Measurements from ENCODE around the gene INSC. TPM values are rescaled to one million over a fixed set of nuclear protein-coding genes. Genes with fewer than 3 reads are reported as not detected.

The INSC gene
- total RNA-seq, 1 experiment from 2014 or later, result not detected

DNA sequence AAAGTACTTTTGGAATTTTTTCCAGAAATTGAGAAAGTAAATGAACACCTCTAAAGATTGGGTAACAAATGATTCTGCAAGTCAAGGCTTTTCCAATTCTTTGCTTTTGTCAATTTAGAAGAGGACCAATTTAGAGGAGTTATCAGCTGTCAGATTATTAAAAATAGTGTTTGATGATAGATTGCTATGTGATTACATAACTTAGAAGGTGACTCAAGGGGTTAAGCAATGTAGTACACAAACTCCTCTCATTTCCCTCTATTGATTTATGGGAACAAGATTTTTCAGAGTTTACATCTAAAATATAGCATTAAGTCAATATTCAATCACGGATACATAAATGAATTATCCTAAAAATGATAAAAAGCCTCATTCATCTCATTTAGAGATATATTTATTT, 70.3 kb downstream of the INSC start:
- no peak for DNase-seq (ENCODE audit: low spot score)

GRCh38 chr11:15186146-15186545, 71.4 kb downstream of the INSC start:
- no peak for DNase-seq (ENCODE audit: low spot score)

GRCh38 chr11:15189189-15189588, 74.5 kb downstream of the INSC start:
- DNase-seq (ENCODE audit: low spot score), result no peak

DNA sequence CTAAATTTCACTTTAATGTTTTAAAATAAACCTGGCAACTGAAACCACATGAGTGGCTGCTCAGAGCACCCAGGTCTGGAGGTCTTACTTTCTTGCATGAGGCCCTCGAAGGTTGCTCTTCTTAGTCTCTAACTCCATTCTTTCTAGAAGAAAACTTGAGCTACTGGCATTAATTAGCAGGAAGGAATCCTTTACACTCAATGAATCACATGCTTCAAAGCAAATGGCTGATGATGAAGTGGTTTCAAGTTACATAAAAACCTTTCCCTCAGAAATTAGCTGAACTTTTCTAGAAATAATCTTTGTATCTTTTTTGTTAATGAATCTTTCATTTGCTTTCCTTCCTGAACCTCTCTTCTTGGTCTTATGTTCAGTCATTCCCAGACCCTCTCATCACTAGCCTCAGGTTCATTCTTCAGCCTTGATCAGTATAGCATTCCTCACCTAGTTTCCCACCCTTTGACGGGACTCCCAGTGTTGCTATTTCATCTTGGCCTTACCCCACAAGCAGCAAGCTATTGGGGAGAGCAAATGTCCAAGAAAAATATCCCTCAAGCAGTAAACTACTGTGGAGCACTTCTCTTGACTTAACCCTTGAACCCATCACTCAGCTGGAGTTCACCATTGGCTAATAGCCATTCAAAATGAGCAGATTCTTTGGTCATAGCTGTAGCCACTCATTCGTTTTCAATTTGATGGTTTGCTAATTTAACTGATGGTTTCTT, 75.1 kb downstream of the INSC start:
- no peak for DNase-seq (ENCODE audit: low spot score)

GRCh38 chr11:15190611-15191010, 75.9 kb downstream of the INSC start:
- DNase-seq (ENCODE audit: low spot score), result no peak

GRCh38 chr11:15192005-15192556, 77.4 kb downstream of the INSC start:
- no peak for DNase-seq (ENCODE audit: low spot score)

DNA sequence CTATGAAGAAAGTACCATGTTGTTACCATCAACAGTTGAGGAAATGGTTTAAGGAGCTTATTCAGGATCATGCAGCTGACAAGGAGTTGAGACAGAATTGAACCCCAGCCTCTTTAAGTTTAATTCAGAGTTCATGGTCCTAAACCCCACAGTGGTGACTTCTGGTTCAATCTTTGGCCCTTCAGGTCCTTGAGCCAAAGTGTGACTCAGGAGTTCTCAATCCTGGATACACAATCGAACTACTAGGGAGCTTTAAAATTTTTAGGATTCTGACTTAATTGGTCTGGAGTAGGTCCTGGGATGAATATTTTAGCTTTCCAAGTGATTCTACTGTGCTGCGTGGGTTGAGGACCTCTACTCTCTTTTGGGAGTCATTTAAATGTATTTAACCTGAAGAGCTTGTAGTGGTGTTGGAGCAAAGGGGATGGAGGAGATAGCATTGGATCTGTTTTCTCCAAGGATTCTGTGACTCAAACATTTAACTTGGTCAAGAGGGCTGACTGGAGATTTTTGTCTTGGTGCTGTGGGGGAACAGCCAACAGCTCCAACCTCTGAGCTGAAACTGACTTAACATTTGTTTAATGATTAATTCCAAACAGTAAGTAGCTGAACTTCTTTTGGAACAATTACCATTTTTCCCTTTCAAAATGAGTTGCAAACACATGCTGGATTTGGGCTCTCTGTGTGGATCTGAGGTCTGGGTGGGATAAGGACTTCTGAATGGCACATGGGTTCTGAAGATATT, 80.1 kb downstream of the INSC start:
- no peak for DNase-seq (ENCODE audit: low spot score)

GRCh38 chr11:15195454-15196200, 80.9 kb downstream of the INSC start:
- DNase-seq (ENCODE audit: low spot score), result no peak

GRCh38 chr11:15196704-15197103, 82.0 kb downstream of the INSC start:
- no peak for DNase-seq (ENCODE audit: low spot score)

GRCh38 chr11:15197696-15198095, 83.0 kb downstream of the INSC start:
- no peak for DNase-seq (ENCODE audit: low spot score)

DNA sequence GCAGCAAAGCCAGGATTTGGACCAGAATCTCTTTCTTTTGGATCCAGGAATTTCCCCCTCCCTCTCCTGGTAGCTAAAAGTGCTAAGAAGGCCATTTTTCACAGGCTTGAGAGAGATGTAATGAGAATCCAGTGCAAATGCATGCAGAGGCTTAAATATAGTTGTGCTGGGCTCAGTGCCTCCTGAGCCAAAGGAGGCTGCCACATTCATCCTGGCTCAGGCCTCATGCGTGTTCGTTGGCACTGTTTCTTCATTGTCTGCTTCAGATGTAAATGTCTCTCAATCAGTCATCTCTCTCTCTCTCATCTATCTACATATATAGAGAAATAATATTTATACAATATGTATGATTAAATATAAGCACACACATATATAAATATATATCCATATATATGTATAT, 83.6 kb downstream of the INSC start:
- no peak for DNase-seq (ENCODE audit: low spot score)

DNA sequence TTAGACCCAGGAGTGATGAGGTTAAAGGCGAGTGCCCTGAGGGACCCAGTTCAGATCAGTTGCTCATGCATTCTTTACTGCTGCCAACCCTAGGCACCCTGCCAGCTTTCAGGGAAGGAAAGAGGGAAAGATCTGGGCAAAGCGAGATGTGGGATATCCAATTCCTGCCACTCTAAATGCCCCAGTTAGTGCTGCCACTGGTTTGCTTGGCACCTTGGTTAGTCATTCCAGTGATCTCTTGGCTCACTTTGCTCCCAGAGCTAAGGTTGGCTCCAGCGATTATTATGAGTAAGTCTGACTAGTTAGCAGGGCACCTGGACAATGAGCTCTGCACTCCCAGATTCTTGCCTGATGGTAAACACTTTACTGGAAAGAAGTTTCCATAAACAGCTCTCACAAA, 85.0 kb downstream of the INSC start:
- DNase-seq (ENCODE audit: low spot score), result no peak

DNA sequence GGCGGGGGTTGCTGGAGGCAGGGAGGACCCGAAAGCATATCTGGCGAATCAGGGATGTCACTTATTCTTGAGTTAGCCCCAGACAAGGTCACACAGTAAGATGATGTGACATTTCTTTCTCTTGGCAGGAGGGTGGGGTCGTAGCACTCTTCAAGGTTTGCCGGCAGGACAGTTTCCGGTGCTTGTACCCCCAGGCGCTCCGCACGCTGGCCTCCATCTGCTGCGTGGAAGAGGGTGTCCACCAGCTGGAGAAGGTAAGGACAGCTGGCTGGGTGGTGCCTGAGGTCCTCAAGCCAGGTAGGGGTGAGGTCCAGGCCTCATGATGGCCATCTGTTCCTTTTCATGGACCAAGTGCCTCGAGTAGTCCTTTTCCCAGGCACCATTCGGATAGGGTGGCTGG, 86.0 kb downstream of the INSC start:
- DNase-seq (ENCODE audit: low spot score), result no peak

- no peak for DNase-seq (ENCODE audit: low spot score)
These were observed 86.9 kb downstream of the INSC start for GRCh38 chr11:15201586-15201985.

GRCh38 chr11:15202626-15203025, 87.9 kb downstream of the INSC start:
- no peak for DNase-seq (ENCODE audit: low spot score)

DNA sequence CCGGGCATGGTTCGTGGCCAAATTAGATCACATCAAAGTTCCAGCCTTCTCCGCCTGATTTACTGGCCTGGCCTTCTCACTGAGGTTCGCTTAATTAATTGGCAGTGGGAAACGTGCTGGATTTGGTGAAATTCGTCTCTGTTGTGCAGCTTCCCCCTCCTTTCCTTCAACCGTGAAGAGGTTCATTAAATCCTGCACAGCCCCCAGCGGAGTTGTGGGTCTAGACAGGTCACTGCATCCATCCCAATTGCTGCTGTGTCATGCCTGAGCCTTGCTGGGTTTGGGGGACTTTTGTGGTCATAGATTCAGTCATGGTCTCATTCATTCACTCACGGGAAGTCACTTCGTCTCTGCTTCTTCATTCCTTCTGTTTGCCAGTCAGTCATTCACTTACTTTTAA, 90.0 kb downstream of the INSC start:
- no peak for DNase-seq (ENCODE audit: low spot score)

DNA sequence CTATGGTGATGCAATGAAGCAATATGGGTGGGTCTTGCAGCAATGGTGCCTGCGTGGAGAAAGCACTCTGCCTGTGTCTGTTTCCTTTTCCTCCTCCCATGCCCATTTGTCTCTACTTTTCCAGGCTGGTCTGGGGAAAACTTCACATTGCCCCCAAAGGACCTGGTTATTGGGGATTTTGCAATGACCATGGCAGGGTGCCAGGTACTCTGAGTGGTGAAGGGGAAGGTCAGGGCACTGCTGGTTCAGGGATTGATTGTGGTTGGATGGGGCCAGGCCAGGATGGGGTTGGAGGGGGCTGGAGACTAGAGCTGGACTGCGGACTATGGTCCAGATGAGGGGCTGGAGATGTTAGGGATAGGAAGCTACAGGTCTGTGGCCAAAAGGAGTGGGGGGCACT, 92.1 kb downstream of the INSC start:
- DNase-seq (ENCODE audit: low spot score), result no peak

DNA sequence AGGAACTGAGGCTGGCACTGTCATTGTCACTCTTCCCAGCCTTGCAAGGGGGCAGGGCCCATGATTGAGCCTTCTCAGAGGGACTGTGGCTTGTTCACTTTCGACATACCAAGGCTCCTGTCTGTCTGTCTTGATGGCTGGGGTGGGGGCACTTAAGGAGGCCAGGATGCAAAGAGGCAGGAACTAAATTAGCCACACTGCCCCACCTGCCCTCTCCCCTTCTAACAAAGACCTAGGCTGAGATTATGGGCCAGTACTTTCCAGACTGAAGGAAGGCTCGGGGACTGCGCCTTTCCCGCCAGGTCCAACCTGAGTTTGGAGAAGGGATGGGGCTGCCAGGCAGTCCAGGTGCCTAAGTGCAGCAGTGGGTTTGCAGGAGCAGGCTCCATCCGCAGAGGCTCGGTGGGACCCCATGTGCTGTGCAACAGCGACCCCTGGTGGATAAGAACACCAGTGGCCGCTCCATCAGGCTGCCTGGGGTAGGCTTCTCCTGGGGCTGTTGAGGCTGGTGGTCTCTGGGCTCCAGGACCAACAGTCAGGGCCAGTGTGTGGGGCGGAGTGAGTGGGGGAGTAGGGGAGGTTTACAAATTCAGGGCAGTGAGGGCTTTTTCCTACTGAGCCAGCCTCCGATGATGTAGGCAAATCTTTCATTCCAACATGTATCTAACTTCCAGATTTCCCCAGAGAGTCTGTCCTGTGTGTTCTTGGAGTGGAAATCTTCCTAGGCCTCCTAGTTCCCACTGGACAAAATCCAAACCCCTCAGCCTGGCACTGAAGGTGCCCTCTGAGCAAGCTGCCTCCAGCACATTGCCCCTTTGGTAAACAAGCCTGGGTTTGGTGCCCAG, 93.9 kb downstream of the INSC start:
- peak; percentile 3 for DNase-seq (ENCODE audit: low spot score)

GRCh38 chr11:15212876-15213275, 98.2 kb downstream of the INSC start:
- DNase-seq (ENCODE audit: low spot score), result no peak

DNA sequence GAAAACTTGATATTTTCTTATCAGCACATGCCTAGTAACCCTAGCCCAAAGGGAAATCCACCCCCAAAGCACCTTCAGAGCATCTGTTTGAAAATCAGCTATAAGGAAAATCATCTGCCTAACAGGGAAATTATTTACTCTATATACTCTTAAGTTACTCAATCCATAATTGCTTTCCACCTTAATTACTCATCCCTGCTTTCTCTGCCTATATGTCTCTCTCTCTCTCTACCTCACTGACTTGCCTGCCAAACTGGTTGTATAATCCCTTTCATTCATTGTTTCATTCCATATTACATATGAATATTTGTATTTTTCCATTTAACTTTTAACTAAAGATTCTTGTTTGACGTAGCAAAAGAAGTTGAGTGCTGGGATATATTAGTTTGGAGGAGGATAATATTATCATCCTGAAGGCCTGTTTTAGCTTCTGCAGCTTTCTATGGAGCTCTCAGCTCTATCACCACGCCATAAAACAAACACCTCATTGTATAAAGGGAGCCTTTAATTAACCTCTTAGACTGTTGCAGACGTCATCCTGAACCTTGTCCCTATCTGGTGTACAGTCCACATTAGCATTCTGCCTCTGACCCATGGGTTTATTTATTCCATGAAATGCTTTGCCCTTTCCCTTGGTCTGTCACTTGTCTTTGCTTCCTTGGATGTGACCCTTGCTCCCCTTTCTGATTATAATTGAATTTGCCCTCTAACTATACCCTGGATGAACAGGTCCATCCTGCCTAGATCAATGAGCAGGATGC, 98.9 kb downstream of the INSC start:
- no peak for DNase-seq (ENCODE audit: low spot score)

DNA sequence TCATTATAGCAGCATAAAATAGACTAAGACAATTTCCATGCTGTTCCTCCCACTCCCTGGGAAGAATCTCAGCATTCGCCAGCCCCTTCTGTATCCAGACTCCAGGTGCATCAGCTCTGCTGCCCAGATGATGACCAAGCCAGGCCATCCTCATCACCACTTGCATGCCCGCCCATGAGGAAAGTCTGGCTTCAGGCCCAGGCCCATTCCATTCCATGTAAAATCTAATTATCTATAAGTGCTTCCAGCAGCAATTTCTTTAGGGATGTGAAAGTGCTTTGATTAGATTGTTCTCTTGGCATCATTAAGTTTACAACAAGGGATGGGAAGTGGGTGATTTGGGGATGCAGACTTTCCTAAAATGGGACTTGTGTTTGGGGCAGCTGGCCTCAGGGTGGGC, 100.3 kb downstream of the INSC start:
- no peak for DNase-seq (ENCODE audit: low spot score)
